Erythroblast (primary cell): ENCODE results near the gene KRT12.

Source experiments
- GATA1 ChIP-seq: IDR thresholded peaks from 2 replicates; pipeline ENCODE4 v1.6.1; 2011; ENCODE audit warnings: low read depth, mild to moderate bottlenecking, control low read depth, low read length, moderate library complexity
- POLR2A ChIP-seq: IDR thresholded peaks from 2 replicates; pipeline ENCODE4 v1.6.1; 2011; ENCODE audit warnings: mild to moderate bottlenecking, low read length

GRCh38 chr17:40841246-40841645 is 25.8 kb downstream of the KRT12 start:
- TF ChIP-seq POLR2A = no peak
- no peak for TF ChIP-seq GATA1
